Left renal cortex interstitium (tissue), 4 donors: Measurements from ENCODE around the gene HTR3C. TPM values are rescaled to one million over a fixed set of nuclear protein-coding genes. Genes with fewer than 3 reads are reported as not detected.

Experiments used
- DNase-seq, 4 donors: peaks; one replicate each; pipeline ENCODE4 v3.0.0-alpha.2; 2013; ENCODE audit warnings: low read depth in 4 of 4, low spot score in 2 of 4, missing footprints in 1 of 4
- polyA plus RNA-seq, 4 donors: library from polyadenylated mRNA; unstranded; fragments of 120-200 nt; gene quantifications; one replicate each; pipeline ENCODE4 v1.2.1, GENCODE V29; 2013; ENCODE audit not compliant: insufficient read length in 4 of 4

The HTR3C gene
- polyA plus RNA-seq, 4 donors: not detected

- DNase-seq: no peak
Measured at GRCh38 chr3:184082465-184082864, 29.6 kb downstream of the HTR3C start.

- no peak for DNase-seq
Measured at GRCh38 chr3:184085389-184085852, 32.6 kb downstream of the HTR3C start.

- DNase-seq: peak in 1 of 4 donors; percentile 2
Measured at GRCh38 chr3:184092199-184092598, 39.4 kb downstream of the HTR3C start.

GRCh38 chr3:184096811-184097383, 44.0 kb downstream of the HTR3C start, which contains the start of gene HTR3E:
Gene HTR3E, plus strand, starts transcription at chr3:184097064. Its CDS starts 466 bp downstream, at chr3:184097530.
- DNase-seq: no peak

- no peak for DNase-seq
Measured at GRCh38 chr3:184097556-184097955, 44.7 kb downstream of the HTR3C start.

GRCh38 chr3:184099806-184100686, 47.2 kb downstream of the HTR3C start:
- no peak for DNase-seq

Other genes starting within 250 kb of the HTR3C start
- 1 to 10 TPM in 3 of 4 donors, under 1 TPM in 1; 0.58 to 1.6 (median 1.3) TPM for gene MAP6D1, start 227.5 kb upstream of the HTR3C start, polyA plus RNA-seq
- 10 to 100 TPM; 47.7 to 59.3 (median 56.8) TPM for gene PARL, start 168.2 kb upstream of the HTR3C start, polyA plus RNA-seq
- gene ABCC5, start 35.2 kb upstream of the HTR3C start, polyA plus RNA-seq: 10 to 100 TPM; 36.9 to 75.1 (median 60.8) TPM
- gene HTR3D, start 21.3 kb upstream of the HTR3C start, polyA plus RNA-seq: not detected
- not detected for gene HTR3E, start 44.0 kb downstream of the HTR3C start, polyA plus RNA-seq
- 10 to 100 TPM; 42.7 to 57.6 (median 52.9) TPM for gene EIF2B5, start 82.3 kb downstream of the HTR3C start, polyA plus RNA-seq
- gene DVL3, start 102.3 kb downstream of the HTR3C start, polyA plus RNA-seq: 100 to 1,000 TPM in 1 of 4 donors, 10 to 100 TPM in 3; 61.3 to 108 (median 82.1) TPM
- 100 to 1,000 TPM; 337 to 397 (median 345) TPM for gene AP2M1, start 121.8 kb downstream of the HTR3C start, polyA plus RNA-seq
- gene ABCF3, start 133.2 kb downstream of the HTR3C start, polyA plus RNA-seq: 10 to 100 TPM; 52.0 to 70.9 (median 65.5) TPM
- 1 to 10 TPM; 1.8 to 2.8 (median 2.2) TPM for gene VWA5B2, start 176.5 kb downstream of the HTR3C start, polyA plus RNA-seq
- gene ALG3, start 195.9 kb downstream of the HTR3C start, polyA plus RNA-seq: 10 to 100 TPM; 29.1 to 40.4 (median 34.3) TPM
- 1 to 10 TPM; 2.3 to 3.8 (median 2.8) TPM for gene EEF1AKMT4, start 196.6 kb downstream of the HTR3C start, polyA plus RNA-seq
- gene CAMK2N2, start 208.5 kb downstream of the HTR3C start, polyA plus RNA-seq: under 1 TPM; 0.13 to 0.36 (median 0.22) TPM
- gene ECE2, start 223.0 kb downstream of the HTR3C start, polyA plus RNA-seq: under 1 TPM in 2 of 4 donors, not detected in 2; 0.08 to 0.14 TPM
- gene PSMD2, start 246.2 kb downstream of the HTR3C start, polyA plus RNA-seq: 100 to 1,000 TPM; 211 to 228 (median 220) TPM